GM23248 (cell line): ENCODE data around the gene ZFAND3.

Experiments
- EZH2 ChIP-seq: fragments of 200-600 bp; sonication (generic); IDR thresholded peaks from 2 replicates; pipeline ENCODE4 v1.6.1; 2018; ENCODE audit warnings: antibody characterized with exemption, mild to moderate bottlenecking; ENCODE audit not compliant: insufficient read depth, poor library complexity, severe bottlenecking
- EZH2phosphoT487 ChIP-seq: fragments of 200-600 bp; sonication (generic); IDR thresholded peaks from 2 replicates; pipeline ENCODE4 v1.6.1; 2018; ENCODE audit warnings: antibody characterized with exemption, moderate library complexity, mild to moderate bottlenecking, low read depth; ENCODE audit not compliant: insufficient read depth

DNA sequence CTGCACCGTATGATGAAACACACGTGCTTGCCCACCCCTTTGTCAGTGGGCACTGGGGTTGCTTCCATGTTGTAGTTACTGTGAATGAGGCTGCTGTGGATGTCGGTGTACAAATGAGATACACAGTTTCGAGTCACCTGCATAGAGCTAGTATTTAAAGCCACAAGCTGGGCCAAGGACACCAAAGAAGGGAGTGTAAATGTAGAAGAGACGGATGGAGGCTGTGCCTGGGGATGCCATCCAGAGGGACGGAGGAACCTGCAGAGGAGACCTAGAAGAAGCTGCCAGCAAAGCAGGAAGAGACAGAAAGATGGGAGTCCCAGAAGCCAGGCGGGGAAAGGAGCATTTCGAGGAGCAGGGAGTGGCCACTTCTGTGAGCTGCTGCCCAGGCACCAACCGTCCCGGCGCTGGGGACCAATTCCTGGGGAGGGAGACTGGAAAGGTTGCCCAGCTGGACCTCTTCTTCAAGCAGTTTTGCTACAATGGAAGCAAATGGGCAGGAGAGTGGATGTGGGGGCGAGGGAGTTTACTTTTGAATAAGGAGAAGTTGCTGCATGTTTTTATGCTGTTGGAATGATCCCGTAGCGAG, 339.3 kb downstream of the ZFAND3 start:
- TF ChIP-seq EZH2phosphoT487 (no peak), EZH2 (no peak)
